ENCODE results near the gene KCNH1.
A peak's percentile ranks its signal among the peaks of the same experiment; 100 is the strongest.

KCNH1 gene

DNA sequence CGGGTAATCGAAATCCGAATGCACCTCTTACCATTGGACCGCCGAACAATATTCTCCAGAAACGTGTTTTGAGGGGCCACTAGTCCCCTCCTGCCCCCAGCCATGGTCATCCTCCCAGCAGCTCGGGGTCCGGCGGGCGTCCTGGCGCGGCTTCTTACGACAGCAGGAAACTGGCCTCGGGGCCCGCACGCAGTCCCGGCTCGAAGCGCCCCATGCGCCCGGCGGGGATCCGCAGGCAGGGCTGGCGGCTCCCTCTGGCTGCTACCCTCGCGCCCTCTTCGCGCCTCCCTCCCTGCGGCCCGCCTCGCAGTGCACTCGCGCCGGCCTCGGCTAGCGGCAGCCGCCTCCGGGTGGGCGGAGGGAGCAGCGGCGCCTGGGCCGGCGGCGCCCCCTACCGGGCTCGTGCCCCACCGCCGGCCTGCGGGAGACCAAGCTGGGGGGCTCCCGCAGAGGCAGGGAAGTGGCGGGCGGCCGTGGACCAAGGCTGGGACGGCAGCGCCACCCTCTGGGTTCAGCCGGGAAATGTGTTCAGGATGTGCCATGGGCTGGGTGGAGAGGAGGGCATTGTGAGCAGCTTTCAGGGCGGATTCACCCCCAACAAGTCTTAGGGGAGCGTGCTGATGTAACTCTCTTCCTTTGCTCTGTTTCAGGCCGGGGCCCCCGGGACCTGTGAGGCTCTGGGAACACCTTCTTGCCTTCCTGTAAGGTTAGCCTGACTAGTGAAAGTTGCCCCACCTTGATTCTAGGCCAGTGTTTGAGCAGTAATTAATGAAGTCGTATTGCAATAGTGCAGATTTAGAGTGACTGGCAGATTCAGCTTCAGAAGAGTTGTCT, at the start of gene KCNH1:
TSS of gene KCNH1 (minus strand) at position 313 of the 834 bp plus-strand sequence. CDS start at position 110, 203 bp downstream.
- peak; percentile 57 for DNase-seq

- no peak for DNase-seq
Measured at GRCh38 chr1:211182746-211183145, 48.8 kb upstream of the KCNH1 start.

DNA sequence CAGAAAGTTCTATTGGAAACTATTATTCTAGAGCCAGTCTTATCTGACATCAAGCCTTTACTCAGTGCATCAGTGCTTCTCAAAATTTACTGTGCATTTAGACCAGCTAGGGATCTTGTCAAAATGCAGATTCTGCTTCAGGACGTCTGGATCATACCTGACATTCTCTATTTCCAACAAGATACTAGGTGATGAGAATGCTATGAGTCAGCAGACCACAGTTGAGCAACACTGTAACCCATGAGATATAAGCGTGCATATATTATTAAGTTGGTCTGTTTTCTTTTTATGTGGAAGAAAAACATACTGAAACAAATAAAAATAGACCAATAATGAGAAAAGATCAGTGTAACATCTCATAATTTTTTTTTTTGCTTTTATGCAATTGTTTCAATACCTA, 40.4 kb upstream of the KCNH1 start:
- no peak for DNase-seq

DNA sequence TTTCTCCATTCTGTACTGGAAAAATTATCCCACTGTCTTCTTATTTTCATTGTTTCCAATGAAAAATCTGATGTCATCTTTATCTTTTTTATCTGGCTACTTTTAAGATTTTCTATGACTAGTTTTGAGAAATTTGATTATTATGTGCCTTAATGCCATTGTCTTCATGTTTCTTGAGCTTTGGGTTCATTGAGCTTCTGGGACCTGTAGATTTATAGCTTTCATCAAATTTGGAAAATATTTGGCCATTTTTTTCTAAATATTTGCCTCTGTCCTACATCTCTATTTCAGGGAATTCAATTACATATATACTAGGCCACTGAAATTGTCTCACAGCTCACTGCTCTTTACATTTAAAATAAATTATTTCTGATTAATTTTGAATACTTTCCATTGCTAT, 38.7 kb upstream of the KCNH1 start:
- DNase-seq: no peak

GRCh38 chr1:211169353-211169752, 35.4 kb upstream of the KCNH1 start:
- DNase-seq: no peak

- DNase-seq: no peak
Measured at GRCh38 chr1:211158866-211159265, 24.9 kb upstream of the KCNH1 start.

GRCh38 chr1:211155040-211155439, 21.1 kb upstream of the KCNH1 start:
- no peak for DNase-seq

DNA sequence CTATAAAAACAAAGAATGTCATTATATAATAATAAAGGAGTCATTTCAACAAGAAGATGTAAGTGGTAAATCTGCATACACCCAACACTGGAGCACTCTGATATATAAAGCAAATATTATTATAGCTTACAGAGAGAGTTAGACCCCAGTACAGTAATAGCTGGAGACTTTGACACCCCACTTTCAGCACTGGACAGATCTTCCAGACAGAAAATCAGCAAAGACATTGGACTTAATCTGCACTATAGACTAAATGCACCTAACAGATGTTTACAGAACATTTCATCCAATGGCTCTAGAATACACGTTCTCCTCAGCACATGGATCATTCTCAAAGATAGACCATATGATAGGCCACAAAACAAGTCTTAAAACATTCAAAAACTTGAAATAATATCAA, 20.0 kb upstream of the KCNH1 start:
- no peak for DNase-seq

DNA sequence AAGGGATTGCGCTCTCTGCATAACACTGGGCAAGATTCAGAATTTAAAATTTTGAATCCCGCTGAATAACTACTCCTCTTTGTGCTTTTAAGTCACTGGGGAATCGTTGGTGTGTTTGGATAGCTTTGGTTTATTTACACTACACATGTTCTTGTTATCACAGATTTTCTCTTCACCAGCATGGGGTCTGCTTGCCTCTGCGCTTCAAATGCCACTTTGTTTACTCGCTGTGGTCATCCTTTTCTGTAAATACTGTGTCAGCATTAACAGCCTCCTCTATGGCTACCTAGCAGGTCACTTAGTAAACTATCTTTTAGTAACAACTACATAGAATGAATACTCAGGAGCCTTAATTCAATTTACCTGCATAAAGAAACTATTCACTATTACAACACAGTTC, 14.4 kb upstream of the KCNH1 start:
- DNase-seq: no peak

GRCh38 chr1:211145944-211146343, 12.0 kb upstream of the KCNH1 start:
- DNase-seq: no peak

DNA sequence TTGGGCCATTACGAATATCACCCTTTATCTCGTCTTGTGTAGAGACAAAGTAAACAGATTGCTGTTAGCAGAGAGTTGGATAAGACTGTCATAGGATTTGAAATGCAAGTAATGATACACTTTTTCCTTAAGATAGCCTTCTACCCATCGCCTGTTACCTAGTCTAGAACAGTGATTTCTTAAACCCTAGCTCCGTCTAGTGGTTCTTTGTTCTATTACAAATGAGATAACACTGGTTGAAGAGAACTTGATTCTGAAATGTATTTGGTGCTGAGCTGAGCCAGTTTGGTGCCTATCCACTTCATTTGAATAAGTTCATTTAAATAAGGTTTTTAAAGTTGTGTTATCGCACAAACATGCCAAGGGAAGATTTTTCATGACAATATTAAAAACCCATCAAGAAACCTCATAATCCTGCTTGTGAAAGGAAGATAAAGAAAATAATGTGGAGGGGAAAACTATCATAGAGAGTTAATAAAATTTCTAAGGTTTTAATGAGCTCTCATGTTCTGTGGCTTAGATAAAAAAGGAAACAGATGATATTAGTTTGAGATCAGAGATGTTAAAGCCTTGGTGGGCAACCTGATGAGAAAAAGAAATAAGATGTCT, 1.5 kb upstream of the KCNH1 start:
- peak; percentile 16 for DNase-seq

DNA sequence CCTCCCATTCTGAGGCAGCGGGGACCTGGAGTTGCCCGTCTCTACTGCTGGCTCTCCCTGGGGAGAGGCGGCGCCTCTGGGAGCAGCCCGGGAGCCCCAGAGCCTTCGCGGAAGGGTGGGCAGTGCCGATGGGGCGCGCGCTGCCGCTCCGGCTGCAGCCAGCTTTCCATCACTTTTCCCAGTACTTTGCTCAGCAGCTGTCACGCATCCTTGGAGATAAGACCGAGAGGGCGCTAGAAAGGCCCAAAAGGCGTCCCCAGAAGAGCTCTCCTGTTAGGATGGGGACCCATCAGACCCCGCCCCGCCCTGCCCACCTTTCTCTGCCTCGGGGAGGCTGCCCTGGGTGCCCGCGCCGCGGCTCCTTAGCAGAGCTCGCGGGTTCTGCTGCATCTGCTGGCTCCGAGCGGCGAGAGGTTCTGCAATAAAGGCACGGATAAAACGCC, 534 bp downstream of the KCNH1 start:
- peak; percentile 43 for DNase-seq

DNA sequence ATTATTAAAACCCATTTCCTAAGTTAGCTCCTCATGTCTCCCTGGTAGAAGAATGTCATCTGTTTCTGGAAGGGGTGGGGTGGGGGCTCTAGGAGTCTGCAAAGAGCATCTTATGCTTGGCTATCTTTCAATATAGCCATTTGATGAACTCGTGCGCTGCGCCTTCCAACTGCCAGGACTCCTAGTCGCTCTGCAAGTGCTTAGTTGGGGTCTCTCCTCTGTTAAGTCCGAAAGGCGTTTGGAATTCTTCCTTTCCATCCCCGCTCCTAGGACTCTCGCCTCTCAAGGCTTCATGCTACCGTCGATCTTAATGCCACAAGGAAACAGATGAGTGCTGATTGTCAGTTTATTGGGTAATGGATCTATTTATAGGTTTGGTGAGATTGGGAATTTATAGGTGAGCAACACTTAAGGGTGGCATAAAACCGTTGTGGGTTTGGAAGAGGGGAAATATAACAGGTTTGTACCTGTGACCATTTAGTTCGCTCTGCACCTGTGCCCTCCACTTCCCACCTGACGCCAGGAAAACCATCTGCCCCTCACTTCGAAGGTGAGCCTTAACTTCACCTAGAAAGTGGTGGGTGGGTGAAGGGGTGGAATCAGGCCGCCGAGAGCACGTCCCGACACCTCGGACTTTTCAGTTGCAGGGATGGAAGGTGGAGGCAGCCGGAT, 1.1 kb downstream of the KCNH1 start:
- no peak for DNase-seq

- no peak for DNase-seq
Measured at GRCh38 chr1:211129776-211130175, 4.2 kb downstream of the KCNH1 start.

- no peak for DNase-seq
Measured at GRCh38 chr1:211127166-211127565, 6.8 kb downstream of the KCNH1 start.

DNA sequence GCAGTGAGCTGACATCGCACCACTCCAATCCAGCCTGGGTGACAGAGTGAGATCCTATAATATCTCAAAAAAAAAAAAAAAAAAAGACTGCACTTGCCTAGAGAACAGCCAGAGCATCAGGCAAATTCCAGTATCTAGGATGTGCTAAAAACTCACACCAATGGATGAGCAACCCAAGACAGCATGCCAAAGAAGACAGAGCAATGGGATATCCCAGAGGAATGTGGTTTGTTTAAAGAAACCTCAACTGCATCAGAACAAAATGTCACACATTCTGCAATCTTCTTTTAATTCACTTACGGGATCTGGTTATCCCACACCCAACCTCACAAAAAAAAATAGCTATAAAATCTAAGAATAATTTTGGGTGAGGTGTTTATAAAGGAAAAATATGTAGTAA, 7.3 kb downstream of the KCNH1 start:
- no peak for DNase-seq

DNA sequence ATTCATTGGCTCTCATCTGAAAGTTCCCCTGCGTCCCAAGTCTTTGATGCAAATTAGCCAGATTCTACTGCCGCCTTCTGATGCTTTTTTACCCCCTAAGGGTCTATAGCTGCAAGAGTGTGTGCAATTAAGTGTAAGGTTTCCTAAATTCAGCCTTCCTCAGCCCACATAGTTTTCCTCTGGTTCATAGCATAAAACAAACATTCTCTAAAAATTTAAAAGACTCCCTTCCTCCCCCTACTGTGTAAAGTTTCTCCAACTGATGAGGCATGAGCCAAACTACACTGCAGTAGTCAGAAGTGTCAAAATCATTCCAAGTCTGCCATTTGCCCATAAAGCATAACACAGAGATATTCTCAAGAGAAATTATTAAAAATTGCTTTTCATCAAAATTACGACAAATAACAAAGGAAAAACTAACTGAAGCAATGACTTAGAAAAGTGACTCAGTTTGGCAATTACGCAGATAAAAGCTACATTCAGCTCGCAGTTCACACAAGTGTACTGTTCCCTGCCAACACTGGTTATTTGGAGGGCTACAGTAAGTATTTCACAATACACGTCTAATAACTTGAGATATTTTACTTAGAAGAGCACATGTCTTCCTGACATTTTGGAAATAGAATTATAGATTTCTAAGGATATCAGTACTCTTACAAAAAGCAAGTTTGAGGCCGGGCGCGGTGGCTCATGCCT, 15.4 kb downstream of the KCNH1 start:
- no peak for DNase-seq

DNA sequence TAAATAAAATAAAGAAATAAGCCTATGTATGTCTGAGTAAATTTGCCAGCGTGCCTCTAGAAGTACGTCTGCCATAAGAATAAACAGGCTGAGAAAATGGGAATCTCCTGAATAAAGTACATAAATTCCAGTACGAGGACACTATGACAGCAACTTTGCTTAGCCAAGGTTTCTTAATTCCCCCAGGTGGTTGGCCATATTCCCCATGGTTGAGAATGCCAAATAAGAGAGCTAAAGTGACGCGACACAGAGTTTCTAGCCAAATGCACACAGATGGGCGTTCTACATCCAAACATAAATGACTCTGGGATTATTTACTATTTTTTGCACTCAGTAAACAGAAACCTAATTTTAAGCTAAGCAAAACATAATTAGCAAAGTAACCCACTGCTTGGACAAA, 19.5 kb downstream of the KCNH1 start:
- no peak for DNase-seq

DNA sequence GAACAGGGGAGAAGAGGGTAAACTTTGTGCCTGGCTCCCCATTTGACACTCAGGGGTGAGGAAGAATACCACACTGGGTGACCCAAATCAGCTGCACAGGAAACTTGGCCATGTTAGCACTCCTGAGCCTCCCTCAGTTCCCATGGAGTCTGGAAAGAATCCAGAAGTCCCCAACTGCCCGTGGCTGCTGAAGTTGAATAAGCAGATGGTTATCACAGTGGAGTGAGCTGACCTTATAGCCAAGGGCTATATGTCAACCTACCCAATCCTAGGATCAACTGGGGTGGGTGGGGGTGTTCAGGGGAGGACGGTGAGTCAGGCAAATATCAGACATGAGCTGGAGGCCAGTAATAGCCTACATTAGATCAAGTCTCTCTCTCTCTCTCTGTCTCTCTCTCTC, 20.4 kb downstream of the KCNH1 start:
- DNase-seq: no peak

GRCh38 chr1:211111351-211111750, 22.6 kb downstream of the KCNH1 start:
- DNase-seq: no peak

DNA sequence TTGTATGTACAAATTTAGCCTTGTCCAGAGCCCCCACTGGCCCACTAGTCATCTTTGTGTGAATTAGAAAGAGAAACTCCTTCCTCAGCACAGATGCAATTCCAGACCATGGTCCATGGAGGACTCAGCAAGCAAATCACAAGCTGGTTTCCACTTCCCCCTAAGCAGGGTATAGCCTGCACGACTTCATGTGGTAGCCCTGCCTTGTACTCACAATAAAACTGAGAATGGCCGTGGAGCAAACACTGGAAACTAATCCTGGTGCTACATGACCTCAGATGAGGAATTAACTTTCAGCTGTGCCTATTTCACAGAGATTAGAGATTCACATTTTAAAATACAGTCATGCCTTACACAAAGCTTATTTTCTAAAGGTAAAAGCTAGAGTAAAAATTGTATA, 32.5 kb downstream of the KCNH1 start:
- DNase-seq: no peak

DNA sequence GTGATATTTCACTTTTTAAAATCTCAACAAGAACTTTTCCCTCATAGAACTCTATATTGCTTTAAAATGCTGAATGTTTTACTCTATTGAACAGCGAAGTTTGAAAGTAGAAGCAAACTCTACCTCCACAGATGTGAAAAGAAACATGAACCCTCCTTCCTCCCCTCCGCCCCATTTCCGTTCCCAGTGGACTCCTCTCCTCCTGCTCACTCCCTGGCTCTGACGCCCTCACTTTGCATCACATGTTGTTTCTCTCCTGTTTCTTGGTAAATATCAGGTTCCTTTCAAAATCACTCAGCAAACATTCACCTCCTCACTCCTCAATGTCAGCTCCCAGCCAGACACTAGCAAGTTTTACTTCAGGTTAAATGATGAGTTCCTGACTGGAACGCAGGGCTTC, 34.6 kb downstream of the KCNH1 start:
- DNase-seq: no peak

GRCh38 chr1:211095381-211095780, 38.6 kb downstream of the KCNH1 start:
- DNase-seq: no peak
